HG03342 (cell line): ENCODE results near the gene RELB.

Source experiments
- ATAC-seq: cut with Tn5 transposase; IDR thresholded peaks from one replicate; pipeline ENCODE4 v1.9.1; 2021; ENCODE audit warnings: mild to moderate bottlenecking, moderate library complexity; ENCODE audit not compliant: unreplicated experiment

The RELB gene

GRCh38 chr19:45021971-45022370, 20.7 kb downstream of the RELB start:
- ATAC-seq, result no peak

- ATAC-seq, result no peak
Observed at GRCh38 chr19:45023048-45023447, 21.8 kb downstream of the RELB start.

GRCh38 chr19:45025264-45025663, 24.0 kb downstream of the RELB start:
- no peak for ATAC-seq

- ATAC-seq, result no peak
Observed at GRCh38 chr19:45027371-45027770, 26.1 kb downstream of the RELB start.

- no peak for ATAC-seq
Observed at GRCh38 chr19:45030825-45031224, 29.6 kb downstream of the RELB start.

GRCh38 chr19:45032421-45032820, 31.2 kb downstream of the RELB start:
- no peak for ATAC-seq

GRCh38 chr19:45035755-45036154, 34.5 kb downstream of the RELB start:
- no peak for ATAC-seq

GRCh38 chr19:45037393-45038169, 36.3 kb downstream of the RELB start:
- no peak for ATAC-seq

- peak; percentile 88 for ATAC-seq
Observed at GRCh38 chr19:45038931-45039893, 37.9 kb downstream of the RELB start, which contains the start of gene CLASRP. TSS of gene CLASRP (plus strand) at chr19:45039045. CDS start at chr19:45040213, 1,168 bp downstream.

GRCh38 chr19:45040059-45040771, 39.0 kb downstream of the RELB start:
- no peak for ATAC-seq

- no peak for ATAC-seq
Observed at GRCh38 chr19:45041125-45041524, 39.9 kb downstream of the RELB start.

- no peak for ATAC-seq
Observed at GRCh38 chr19:45045671-45046353, 44.5 kb downstream of the RELB start.

GRCh38 chr19:45046355-45046754, 45.1 kb downstream of the RELB start:
- no peak for ATAC-seq

GRCh38 chr19:45047188-45047797, 46.0 kb downstream of the RELB start:
- peak; percentile 56 for ATAC-seq

- no peak for ATAC-seq
Observed at GRCh38 chr19:45049073-45049736, 47.9 kb downstream of the RELB start.

- no peak for ATAC-seq
Observed at GRCh38 chr19:45050036-45050435, 48.8 kb downstream of the RELB start.

GRCh38 chr19:45051929-45052579, 50.8 kb downstream of the RELB start:
- ATAC-seq, result peak; percentile 53

GRCh38 chr19:45056831-45057230, 55.6 kb downstream of the RELB start:
- no peak for ATAC-seq

- ATAC-seq, result no peak
Observed at GRCh38 chr19:45057444-45057843, 56.2 kb downstream of the RELB start.
